Middle frontal gyrus (tissue), 1 donor: ENCODE measurements around the gene CD207.

Source experiments
- DNase-seq: peaks from one replicate; pipeline ENCODE4 v3.0.0-alpha.2; 2015; ENCODE audit warnings: low spot score; ENCODE audit errors: extremely low spot score

CD207 gene

DNA sequence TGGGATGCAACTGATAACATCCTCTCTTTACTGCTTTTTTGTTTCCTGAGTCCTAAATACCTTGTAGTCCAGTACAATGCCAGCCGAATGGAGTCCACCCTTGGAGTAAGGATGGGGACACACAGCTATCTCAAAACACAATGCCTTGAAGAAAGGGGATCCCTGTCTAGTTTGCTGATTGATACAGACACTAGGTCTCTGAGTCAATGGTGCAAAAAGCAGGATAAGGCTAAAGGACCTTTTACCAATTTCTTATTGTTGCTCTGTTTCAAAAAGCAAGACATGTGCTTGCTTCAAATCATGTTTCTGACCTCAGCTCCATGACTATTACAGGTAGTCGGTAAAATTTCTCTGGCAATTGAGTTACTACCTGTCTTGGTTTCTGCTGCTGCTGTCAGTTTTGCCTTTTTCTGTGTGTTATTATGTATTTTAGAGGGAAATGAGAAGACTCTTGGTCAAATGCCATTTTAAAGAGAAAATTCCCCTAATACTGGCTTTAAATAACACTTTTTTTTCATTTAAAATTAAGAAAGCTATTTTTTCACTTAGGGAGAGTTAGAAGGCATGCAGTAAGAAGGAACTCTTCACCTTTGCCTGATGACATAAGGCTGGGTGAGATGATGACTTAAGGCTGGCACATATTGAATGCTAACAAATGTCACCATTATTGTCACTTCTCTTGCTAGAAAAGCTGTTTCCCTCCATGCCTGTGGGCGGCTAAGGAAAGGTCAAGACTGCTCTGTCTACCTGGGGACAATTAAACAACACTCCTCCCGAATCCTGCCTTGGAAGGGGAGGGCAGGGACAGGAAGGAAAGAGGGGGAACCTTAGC, 40.2 kb downstream of the CD207 start:
- DNase-seq, result no peak

DNA sequence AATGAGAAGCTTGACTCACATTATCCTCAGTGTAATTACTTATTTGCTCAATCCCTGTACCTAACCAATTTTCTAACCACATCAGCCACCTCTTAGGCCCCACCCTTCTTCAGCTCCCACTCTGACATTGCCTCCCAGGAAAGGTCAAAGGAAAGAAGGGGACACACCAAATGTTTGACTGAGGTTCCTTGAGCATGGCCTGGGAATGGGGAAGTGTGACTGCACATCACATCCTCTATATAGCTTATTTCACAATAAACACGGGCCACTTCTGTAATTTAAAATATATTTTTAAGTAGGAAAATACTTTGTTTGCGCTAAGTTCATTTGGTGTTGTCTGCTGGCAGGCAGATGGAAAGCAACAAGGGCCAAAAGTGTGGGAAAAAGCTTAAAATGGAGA, 42.2 kb downstream of the CD207 start:
- no peak for DNase-seq

DNA sequence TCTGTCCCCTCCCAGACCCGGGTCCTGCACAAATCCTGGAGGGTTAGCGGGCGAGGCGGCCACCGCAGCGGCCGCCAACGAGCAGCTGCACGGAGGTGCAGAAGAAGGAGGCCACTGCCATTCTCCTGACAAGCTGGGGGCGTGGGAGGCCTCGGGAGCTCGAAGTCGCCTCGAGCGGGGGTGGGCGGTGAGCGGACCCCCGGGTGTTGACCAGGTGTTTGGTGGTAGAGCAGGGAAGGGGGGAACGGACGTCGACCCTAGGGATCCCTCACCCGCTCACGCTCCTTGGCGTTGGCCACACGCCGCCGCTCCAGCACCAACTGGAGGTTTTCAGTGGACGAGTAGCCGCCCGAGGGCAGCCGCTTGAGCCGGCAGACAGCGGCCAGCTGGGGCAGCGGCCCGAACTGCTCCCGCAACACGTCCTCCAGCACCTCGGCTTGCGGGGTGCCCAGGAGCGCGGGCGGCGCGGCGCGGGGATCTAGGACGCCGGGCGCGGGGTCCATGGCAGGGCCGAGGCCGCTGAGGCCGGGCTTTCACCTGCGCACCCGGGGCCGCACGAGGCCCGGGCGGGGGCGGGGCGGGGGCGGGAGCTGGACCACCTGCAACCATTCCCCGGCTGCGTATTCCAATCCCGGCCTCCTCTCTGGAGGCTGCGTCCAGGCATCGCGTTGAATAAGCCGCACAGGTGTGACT, 45.3 kb downstream of the CD207 start, which contains the start of gene FIGLA:
Gene FIGLA, minus strand, starts transcription at position 508 of the 693 bp plus-strand sequence. Its CDS starts 5 bp downstream, at position 503.
- no peak for DNase-seq

DNA sequence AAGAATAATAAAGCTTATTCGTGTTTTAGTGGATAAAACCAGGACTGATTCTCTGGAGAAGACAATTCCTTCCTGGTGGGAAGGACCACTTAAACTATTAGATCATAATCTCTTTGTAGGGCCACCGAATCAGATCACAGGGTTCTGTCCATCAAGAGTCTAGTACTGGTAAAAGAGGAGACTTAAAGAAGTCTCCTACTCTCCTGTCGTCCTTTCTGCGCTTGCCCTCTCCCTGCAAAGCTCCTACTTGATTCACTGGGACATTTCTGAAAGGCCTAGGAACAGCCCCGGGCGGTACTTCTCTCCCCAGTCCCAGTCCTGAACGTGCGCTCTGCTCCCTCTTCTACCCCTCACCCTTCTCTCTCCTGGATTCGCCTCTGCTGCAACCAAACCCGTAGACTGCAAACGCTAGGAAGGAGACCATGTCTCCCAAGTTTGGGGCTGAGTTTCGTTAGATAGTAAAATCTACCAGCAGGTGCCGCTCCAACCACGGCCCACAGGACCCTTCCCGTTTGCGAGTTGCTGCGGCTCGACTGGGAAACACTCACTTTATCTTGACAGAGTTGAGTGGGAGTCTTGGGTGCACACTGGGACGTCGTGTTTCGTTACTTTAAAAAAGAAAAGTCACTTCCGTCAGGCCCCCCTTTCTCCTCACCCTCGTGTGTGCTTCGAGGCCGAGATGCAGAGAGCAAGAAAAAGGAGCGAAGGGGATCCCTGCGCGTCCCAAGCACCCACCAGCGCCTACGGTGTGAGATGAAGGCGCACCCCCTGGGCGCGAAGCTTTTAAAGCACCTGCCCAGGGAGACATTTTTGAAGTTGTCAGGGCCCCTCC, 46.1 kb downstream of the CD207 start:
- DNase-seq, result no peak

DNA sequence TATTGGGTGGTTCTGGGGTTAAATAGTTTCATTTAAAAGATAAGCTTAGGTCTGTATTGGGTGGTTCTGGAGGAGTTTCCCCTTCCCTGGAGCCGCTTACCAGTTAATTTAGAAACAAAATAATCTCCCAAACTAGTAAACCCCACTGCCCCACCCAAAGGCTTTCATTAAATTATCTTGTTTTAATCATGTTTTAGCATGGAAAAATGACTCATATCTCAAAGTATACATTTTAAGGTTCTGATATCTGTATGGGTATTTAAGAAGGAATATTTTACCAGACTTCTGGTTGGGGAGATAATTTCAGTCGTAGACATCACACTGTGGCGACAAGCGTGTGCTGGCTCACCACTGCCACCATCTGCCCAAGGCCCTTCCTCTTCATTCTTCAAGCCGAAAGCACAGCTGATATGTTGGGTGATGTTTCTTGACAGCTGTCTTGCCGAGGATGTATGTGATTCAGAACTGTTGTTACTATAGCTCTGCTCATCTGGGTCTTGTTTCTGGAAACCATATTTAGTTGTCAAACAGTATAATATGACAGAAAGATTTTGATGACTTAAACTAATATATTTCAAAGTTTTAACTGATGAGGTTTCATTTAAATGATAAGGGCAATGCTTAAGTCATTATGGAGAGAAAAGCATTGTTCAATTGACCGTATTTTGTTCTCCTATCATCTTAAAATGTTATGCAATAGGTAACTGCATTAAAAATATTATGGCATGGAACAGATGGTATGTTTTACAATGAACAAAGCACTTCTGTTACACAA, 50.3 kb downstream of the CD207 start:
- no peak for DNase-seq

DNA sequence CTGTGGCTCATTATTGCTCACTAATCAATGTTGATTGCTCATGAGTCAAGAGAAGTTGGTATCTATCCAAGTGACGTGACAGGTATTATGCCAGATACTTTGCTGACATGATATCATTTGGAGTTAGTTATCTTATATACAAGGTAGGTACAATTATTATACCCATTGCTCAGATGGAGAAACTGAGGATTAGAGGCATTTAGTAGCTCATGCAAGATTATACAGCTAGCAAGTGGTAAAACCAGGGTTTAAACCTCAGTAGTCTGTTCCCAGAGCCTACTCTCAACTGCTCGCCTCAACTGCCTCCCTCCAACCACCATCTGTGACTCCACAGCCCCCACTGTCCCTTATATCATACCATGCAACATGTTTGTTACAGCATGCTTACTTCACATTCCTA, 51.3 kb downstream of the CD207 start:
- DNase-seq, result no peak
